HG03196 (cell line): ENCODE results near the gene FAM53A.
"Not testable (repeated sequence)": the region's sequence is repeated elsewhere in the genome, so short reads cannot be mapped to it uniquely, and the experiment has no call there.

Source experiments
- ATAC-seq: cut with Tn5 transposase; IDR thresholded peaks from one replicate; pipeline ENCODE4 v1.9.1; 2021; ENCODE audit not compliant: unreplicated experiment

Gene FAM53A

GRCh38 chr4:1686440-1687036 lies 2.4 kb upstream of the FAM53A start:
- no peak for ATAC-seq

GRCh38 chr4:1685235-1686150 lies 1.4 kb upstream of the FAM53A start:
- ATAC-seq, result no peak

- ATAC-seq, result peak; percentile 2
Observed at GRCh38 chr4:1684506-1685234, 557 bp upstream of the FAM53A start.

DNA sequence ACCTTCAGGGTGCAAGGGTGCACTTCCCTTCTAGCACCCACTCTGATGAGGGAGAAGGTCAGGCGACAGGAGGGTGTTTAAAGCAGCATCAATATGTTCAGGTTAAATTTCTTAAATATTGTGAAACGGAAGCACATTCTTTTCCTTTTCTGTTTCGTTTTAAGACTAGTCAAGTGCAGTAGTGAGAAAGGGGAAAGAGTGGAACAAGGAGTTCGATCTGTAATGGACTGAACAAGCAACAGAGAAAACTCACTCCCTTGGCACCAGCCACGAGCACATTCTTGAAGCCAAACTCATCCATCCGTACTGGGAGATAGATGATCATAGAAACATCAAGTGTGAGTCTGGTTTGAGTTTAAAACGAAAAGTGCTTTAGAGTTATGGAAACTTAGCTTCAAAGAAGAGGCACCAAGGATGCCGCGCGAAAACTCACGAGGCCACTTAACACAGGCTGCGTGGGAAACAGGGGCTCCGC lies 815 bp downstream of the FAM53A start:
- ATAC-seq, result no peak

- ATAC-seq, result no peak
Observed at GRCh38 chr4:1682860-1683259, 1.3 kb downstream of the FAM53A start.

- ATAC-seq, result no peak
Observed at GRCh38 chr4:1678244-1678643, 5.9 kb downstream of the FAM53A start.

DNA sequence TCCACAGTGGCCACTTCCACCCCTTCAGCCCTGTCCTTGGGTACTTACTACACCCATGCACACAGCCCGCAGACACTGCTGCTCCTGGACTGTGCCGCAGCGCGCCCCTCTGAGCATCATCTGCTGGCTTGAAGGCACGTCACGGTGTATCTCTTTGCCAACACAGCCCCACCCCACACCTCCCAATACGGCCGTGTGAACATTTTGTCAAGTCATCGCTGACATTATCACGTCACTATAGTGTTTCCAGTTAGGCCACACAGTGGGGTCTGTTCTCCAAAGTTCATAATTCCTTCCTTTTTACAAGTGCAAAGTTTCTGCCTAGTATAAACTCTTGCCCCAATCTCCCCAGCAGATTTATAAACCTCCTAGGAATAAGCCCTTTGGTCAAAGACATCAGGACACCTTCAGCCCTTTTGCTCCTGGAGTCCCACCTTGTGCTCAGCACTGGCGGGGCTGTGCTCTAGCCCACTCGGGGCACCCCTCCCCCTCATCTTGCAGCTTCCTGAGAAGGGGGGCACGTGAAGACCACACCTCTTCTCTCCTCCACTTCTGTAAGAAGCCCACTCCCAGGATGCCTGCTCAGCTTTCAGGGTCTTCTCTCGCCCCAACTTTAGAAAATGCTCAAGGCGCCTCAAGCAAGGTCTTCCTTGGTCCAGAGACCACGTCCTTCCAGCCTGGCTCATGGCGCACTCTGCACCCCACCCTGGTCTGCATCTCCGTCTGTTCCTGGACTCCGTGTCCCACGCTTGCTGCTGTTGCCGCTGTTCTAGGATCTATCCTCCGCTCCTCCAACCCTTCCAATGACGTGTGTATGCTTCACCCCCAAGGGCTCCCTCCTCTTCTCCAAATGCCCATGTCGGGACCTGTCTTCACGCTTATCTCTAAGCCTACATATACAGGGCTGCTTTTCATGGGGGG lies 7.2 kb downstream of the FAM53A start:
- no peak for ATAC-seq

DNA sequence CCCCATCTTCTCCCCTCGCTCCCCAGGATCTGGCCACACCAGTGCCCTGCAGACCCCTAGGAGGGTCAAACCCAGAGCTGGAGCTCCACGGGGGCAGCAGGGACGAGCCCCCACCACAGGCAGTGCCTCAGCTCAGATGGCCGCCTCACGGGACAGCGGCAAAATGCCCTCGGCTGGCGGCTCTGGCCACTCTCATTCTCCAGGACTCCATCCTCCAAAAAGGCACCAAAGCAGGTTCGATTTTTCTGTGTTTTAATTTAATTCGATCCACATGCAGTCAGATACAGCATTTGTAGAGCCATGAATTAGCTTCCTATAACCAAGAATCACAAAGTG lies 8.3 kb downstream of the FAM53A start:
- ATAC-seq, result no peak

- no peak for ATAC-seq
Observed at GRCh38 chr4:1675136-1675801, 8.8 kb downstream of the FAM53A start.

GRCh38 chr4:1674682-1675081 lies 9.4 kb downstream of the FAM53A start:
- ATAC-seq, result no peak

- no peak for ATAC-seq
Observed at GRCh38 chr4:1673671-1674070, 10.4 kb downstream of the FAM53A start.

- ATAC-seq, result not testable (repeated sequence)
Observed at GRCh38 chr4:1671011-1671410, 13.1 kb downstream of the FAM53A start.

DNA sequence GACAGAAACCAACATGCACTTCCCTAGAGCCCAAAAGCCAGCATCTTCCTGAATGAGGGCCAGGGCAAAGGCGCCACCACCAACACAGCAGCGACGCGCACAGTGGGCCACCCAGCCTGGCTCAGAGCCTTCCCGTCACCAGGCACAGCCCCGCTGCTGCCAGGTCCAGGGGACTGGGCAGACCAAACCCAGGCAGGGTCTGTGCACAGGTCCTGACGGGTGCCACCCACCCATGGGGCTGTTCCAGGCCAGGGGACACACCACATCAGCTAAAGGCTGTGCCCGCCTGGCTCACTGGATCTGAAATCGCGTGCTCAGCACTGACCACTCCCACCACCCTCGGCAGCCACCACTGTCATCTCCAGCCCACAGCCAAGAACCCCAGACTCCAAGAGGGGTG lies 13.8 kb downstream of the FAM53A start:
- no peak for ATAC-seq

DNA sequence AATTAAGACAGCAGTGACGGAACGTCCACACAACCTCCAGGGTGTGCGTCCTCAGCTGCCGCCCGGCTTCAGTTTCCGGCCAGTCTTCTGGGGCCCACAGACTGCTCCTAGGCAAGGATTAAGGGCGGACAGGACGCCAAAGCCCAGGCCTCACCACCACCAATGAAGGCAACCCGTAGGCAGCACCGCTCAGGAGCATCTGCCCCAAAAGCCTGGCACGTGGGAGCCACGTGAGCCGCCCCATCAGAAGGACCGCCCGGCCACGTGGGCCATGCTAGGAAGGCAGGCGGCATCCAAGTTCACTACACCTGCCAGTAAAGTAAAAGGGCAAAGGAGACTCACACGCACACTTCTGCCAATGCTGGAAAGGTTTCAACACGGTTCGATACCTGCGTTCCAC lies 14.3 kb downstream of the FAM53A start:
- no peak for ATAC-seq

DNA sequence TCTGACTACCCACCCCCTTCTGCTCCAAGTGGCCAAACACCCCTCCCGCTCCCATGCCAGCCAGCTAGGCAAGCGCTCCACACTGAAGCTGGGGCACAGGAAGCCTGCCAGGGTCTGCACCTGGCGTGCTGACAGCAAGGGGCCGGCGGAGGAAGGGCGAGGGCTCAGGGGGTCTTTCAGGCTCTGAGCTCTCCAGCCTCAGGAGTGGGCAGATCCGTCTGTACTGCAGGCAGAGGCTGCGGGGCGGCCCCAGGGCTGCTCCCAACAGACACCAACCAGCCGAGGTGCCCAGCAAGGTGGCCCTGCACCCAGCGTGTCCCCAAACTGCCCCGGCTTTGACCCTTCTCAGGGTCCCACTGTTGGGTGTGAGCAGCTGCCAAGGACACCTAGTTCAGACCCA lies 14.8 kb downstream of the FAM53A start:
- no peak for ATAC-seq

DNA sequence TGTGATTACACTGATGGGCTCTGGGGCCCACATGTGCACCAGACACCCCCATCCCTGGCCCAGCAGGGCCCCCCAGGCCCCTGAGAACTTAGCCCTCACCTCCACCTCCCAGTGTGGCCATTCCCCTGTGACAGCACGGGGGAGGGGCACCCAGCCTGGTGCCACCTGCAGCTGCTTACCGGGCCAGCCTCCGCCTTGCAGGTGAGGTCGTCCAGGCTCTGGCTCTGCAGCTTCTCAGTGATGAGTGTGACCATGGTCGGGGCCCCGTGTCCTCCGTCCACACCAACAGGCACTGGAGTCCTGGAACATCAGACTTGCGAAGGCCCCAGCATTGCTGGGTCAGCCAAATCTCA lies 15.6 kb downstream of the FAM53A start:
- no peak for ATAC-seq

DNA sequence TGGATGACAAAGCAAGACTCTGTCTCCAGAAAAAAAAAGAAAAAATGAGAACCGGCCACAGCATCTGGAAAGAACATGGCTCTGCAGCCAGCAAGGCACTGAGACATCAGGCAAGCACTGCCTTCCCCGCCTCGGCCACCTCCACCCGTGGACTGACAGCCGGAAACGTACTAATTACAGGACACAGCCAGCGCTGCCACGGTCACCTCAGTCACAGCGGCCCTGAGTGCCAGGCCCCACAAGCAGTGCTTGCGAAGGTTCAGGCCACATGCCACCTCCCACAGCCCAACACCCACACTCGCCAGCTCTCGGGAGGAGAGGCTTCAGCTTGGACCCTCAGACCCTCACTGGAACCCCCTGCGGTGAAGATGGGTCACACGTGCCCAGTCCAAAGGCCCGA lies 16.8 kb downstream of the FAM53A start:
- ATAC-seq, result no peak

DNA sequence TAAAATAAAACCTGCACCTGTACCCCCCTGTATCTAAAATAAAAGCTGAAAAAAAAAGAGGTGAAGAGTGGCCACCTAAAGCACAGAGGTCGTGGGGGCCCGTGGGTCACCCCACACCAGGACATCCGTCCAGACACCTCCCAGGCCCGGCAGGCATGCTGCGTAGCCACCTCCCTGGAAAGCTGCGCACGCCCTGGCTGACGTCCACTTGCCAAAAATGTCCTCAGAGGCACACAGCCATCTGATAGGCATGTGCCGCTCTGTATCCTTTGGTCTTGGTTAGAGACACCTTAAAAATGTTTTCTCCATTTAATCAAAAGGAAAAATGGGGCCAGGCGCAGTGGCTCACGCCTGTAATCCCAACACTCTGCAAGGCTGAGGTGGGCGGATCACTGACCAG lies 17.7 kb downstream of the FAM53A start:
- ATAC-seq, result no peak

GRCh38 chr4:1664141-1664540 lies 20.0 kb downstream of the FAM53A start:
- no peak for ATAC-seq

DNA sequence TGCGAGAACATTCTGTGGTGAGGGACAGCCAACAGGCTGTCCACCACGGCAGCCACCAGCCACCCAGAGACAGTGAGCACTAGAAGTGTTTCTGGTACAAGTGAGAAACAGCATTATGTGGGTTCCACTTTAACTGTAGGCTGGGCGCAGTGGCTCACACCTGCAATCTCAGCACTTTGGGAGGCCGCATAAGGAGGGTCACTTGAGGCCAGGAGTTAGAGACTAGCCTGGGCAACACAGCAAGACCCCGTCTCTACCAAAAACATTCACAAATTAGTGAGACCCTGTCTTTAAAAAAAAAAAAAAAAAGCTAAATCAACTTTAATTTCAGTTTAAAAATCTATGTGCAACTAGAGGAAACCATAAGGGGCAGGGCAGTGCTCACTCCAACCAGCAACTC lies 20.6 kb downstream of the FAM53A start:
- ATAC-seq, result no peak
